Astrocyte (in vitro differentiated cells and primary cell): ENCODE measurements around the gene PTPRD. TPM values are rescaled to one million over a fixed set of nuclear protein-coding genes. Genes with fewer than 3 reads are reported as not detected.

Experiments used
- DNase-seq: peaks from one replicate; pipeline ENCODE4 v3.0.0-alpha.2; 2010; ENCODE audit warnings: low read depth
- FAIRE-seq: peaks from 2 replicates; lab custom pipeline; 2011; peaks lifted over from hg19 to GRCh38; lab: Jason Lieb, UNC
- H2AFZ ChIP-seq: 2 replicates; pipeline ENCODE4 v1.6.0; 2012; ENCODE audit warnings: low read depth, low read length, inconsistent platforms
- H3K27ac ChIP-seq: 2 replicates; pipeline ENCODE4 v1.5.1; 2011; ENCODE audit warnings: low read depth, low read length, inconsistent platforms
- H3K27me3 ChIP-seq: 2 replicates; pipeline ENCODE4 v1.6.0; 2011; ENCODE audit warnings: low read length, inconsistent platforms; ENCODE audit not compliant: insufficient read depth
- H3K36me3 ChIP-seq: 2 replicates; pipeline ENCODE4 v1.5.1; 2011; ENCODE audit warnings: low read length, inconsistent platforms; ENCODE audit not compliant: insufficient read depth
- H3K4me1 ChIP-seq: 2 replicates; pipeline ENCODE4 v1.5.1; 2011; ENCODE audit warnings: low read length, inconsistent platforms; ENCODE audit not compliant: insufficient read depth
- H3K4me2 ChIP-seq: 2 replicates; pipeline ENCODE4 v1.6.0; 2012; ENCODE audit warnings: low read length, inconsistent platforms
- H3K4me3 ChIP-seq: 2 replicates; pipeline ENCODE4 v1.5.1; 2011; ENCODE audit warnings: low read depth, mild to moderate bottlenecking, low read length, inconsistent platforms; ENCODE audit not compliant: insufficient read depth
- H3K79me2 ChIP-seq: 2 replicates; pipeline ENCODE4 v1.6.0; 2012; ENCODE audit warnings: mild to moderate bottlenecking, low read length, inconsistent platforms; ENCODE audit not compliant: insufficient read depth
- H3K9ac ChIP-seq: 2 replicates; pipeline ENCODE4 v1.6.0; 2012; ENCODE audit warnings: mild to moderate bottlenecking, low read length, inconsistent platforms
- H3K9me3 ChIP-seq: 2 replicates; pipeline ENCODE4 v1.5.1; 2012; ENCODE audit warnings: low read depth, mild to moderate bottlenecking, low read length, inconsistent platforms; ENCODE audit not compliant: insufficient read depth
- H4K20me1 ChIP-seq: 2 replicates; pipeline ENCODE4 v1.6.0; 2012; ENCODE audit warnings: low read length, inconsistent platforms; ENCODE audit not compliant: insufficient read depth
- H3K27ac Mint-ChIP-seq: one replicate; pipeline ENCODE4 v1.8.0; 2021; ENCODE audit warnings: mild to moderate bottlenecking, mixed read lengths; ENCODE audit not compliant: unreplicated experiment
- H3K27me3 Mint-ChIP-seq: one replicate; pipeline ENCODE4 v1.8.0; 2021; ENCODE audit warnings: low read depth, mixed read lengths; ENCODE audit not compliant: unreplicated experiment
- H3K36me3 Mint-ChIP-seq: one replicate; pipeline ENCODE4 v1.8.0; 2021; ENCODE audit warnings: low read depth, mixed read lengths; ENCODE audit not compliant: unreplicated experiment
- H3K4me1 Mint-ChIP-seq: one replicate; pipeline ENCODE4 v1.8.0; 2021; ENCODE audit warnings: low read depth, mixed read lengths; ENCODE audit not compliant: unreplicated experiment
- H3K4me3 Mint-ChIP-seq: one replicate; pipeline ENCODE4 v1.8.0; 2021; ENCODE audit warnings: mild to moderate bottlenecking, moderate library complexity, mixed read lengths; ENCODE audit not compliant: unreplicated experiment
- H3K9me3 Mint-ChIP-seq: one replicate; pipeline ENCODE4 v1.8.0; 2021; ENCODE audit warnings: mild to moderate bottlenecking, mixed read lengths; ENCODE audit not compliant: unreplicated experiment
- CTCF ChIP-seq: IDR thresholded peaks from 2 replicates; pipeline ENCODE4 v1.5.1; 2011; ENCODE audit warnings: low read depth, mild to moderate bottlenecking, inconsistent platforms, low read length, moderate library complexity; ENCODE audit not compliant: insufficient read depth
- EZH2 ChIP-seq: IDR thresholded peaks from 2 replicates; pipeline ENCODE4 v1.6.1; 2012; ENCODE audit warnings: mild to moderate bottlenecking, low read length, inconsistent platforms; ENCODE audit not compliant: insufficient read depth
- total RNA-seq: library from RNA; stranded (reverse); gene quantifications from 2 replicates; pipeline ENCODE4 v1.2.1, GENCODE V29; 2021

Gene PTPRD
- total RNA-seq, 1 donor from 2014 or later: 88.1 TPM

- no peak overlapping the region for H2AFZ ChIP-seq
- Mint-ChIP-seq H3K27me3 (no peaks in the 10 kb centered on the region), H3K4me3 (no peak overlapping the region), H3K9me3 (no peaks in the 10 kb centered on the region), H3K27ac (no peak overlapping the region), H3K4me1 (peaks cover 9% of the 10 kb centered on the region), H3K36me3 (no peaks in the 10 kb centered on the region)
- H3K9ac ChIP-seq: no peak overlapping the region
- no peaks in the 10 kb centered on the region for H3K9me3 ChIP-seq
- no peak for TF ChIP-seq EZH2
- no peak for TF ChIP-seq CTCF
- H3K27me3 ChIP-seq: no peaks in the 10 kb centered on the region
- H3K79me2 ChIP-seq: no peaks in the 10 kb centered on the region
- no peak overlapping the region for H3K4me2 ChIP-seq
- H3K4me3 ChIP-seq: no peak overlapping the region
- no peaks in the 10 kb centered on the region for H4K20me1 ChIP-seq
- DNase-seq (no peak), FAIRE-seq (no peak)
- no peak overlapping the region for H3K27ac ChIP-seq
- H3K4me1 ChIP-seq: no peaks in the 10 kb centered on the region
- H3K36me3 ChIP-seq: no peaks in the 10 kb centered on the region
Measured at GRCh38 chr9:8628791-8629190, 1984.0 kb downstream of the PTPRD start.

GRCh38 chr9:8627976-8628679 is 1984.7 kb downstream of the PTPRD start:
- Histone ChIP-seq H2AFZ (no peak overlapping the region), H3K4me2 (no peak overlapping the region), H4K20me1 (no peaks in the 10 kb centered on the region), H3K9ac (no peak overlapping the region), H3K4me3 (no peak overlapping the region), H3K4me1 (no peaks in the 10 kb centered on the region), H3K36me3 (no peaks in the 10 kb centered on the region), H3K27ac (no peak overlapping the region), H3K9me3 (no peaks in the 10 kb centered on the region), H3K27me3 (no peaks in the 10 kb centered on the region), H3K79me2 (no peaks in the 10 kb centered on the region)
- no peaks in the 10 kb centered on the region for H3K9me3 Mint-ChIP-seq
- no peak for TF ChIP-seq EZH2
- TF ChIP-seq CTCF: no peak
- no peak overlapping the region for H3K4me3 Mint-ChIP-seq
- H3K36me3 Mint-ChIP-seq: no peaks in the 10 kb centered on the region
- H3K27me3 Mint-ChIP-seq: no peaks in the 10 kb centered on the region
- DNase-seq: no peak
- H3K4me1 Mint-ChIP-seq: peaks cover 9% of the 10 kb centered on the region
- no peak overlapping the region for H3K27ac Mint-ChIP-seq
- no peak for FAIRE-seq

- Mint-ChIP-seq H3K36me3 (no peaks in the 10 kb centered on the region), H3K9me3 (no peaks in the 10 kb centered on the region), H3K27me3 (no peaks in the 10 kb centered on the region)
Measured at GRCh38 chr9:8622871-8623270, 1989.9 kb downstream of the PTPRD start.

More at GRCh38 chr9:8622871-8623270, 1989.9 kb downstream of the PTPRD start:
- H3K9ac ChIP-seq: no peak overlapping the region
- peaks cover 4% of the 10 kb centered on the region for H3K4me1 Mint-ChIP-seq
- no peak overlapping the region for H3K4me3 Mint-ChIP-seq
- no peak overlapping the region for H3K27ac ChIP-seq
- no peaks in the 10 kb centered on the region for H3K9me3 ChIP-seq
- H3K4me1 ChIP-seq: no peaks in the 10 kb centered on the region
- DNase-seq (no peak), FAIRE-seq (no peak)
- H3K4me3 ChIP-seq: no peak overlapping the region
- H3K79me2 ChIP-seq: no peaks in the 10 kb centered on the region
- H3K27ac Mint-ChIP-seq: no peak overlapping the region
- no peaks in the 10 kb centered on the region for H4K20me1 ChIP-seq
- H3K4me2 ChIP-seq: no peak overlapping the region
- H3K36me3 ChIP-seq: no peaks in the 10 kb centered on the region
- TF ChIP-seq EZH2 (no peak), CTCF (no peak)
- no peaks in the 10 kb centered on the region for H3K27me3 ChIP-seq
- no peak overlapping the region for H2AFZ ChIP-seq
